ENCODE data around the gene RIOX2. TPM values are rescaled to one million over a fixed set of nuclear protein-coding genes. Genes with fewer than 3 reads are reported as not detected.
"Not testable (repeated sequence)": the region's sequence is repeated elsewhere in the genome, so short reads cannot be mapped to it uniquely, and the experiment has no call there.

Gene RIOX2
- polyA plus RNA-seq (2012; ENCODE audit: insufficient read depth, insufficient read length), result 38.5 TPM

GRCh38 chr3:97971679-97972567 lies at the start of gene RIOX2:
RIOX2 (minus strand) TSS chr3:97972431; CDS start chr3:97967593, 4,838 bp downstream.
- H3K4me3 ChIP-seq (ENCODE audit: low read length), result peak within 1 kb of the TSS; percentile 67
- peak; percentile 67 for DNase-seq (ENCODE audit: low read depth, low spot score)

- no peak for DNase-seq (ENCODE audit: low read depth, low spot score)
- no peak overlapping the region for H3K4me3 ChIP-seq (ENCODE audit: low read length)
Measured at GRCh38 chr3:98020412-98020811, 48.2 kb upstream of the RIOX2 start.

- no peak for DNase-seq (ENCODE audit: low read depth, low spot score)
- no peak overlapping the region for H3K4me3 ChIP-seq (ENCODE audit: low read length)
Measured at GRCh38 chr3:98018301-98018700, 46.1 kb upstream of the RIOX2 start.

- DNase-seq (ENCODE audit: low read depth, low spot score), result no peak
- H3K4me3 ChIP-seq (ENCODE audit: low read length), result no peak overlapping the region
Measured at GRCh38 chr3:98014268-98014585, 42.0 kb upstream of the RIOX2 start.

GRCh38 chr3:98013411-98014267 lies 41.4 kb upstream of the RIOX2 start:
- H3K4me3 ChIP-seq (ENCODE audit: low read length), result no peak overlapping the region
- DNase-seq (ENCODE audit: low read depth, low spot score), result no peak

GRCh38 chr3:98012979-98013378 lies 40.7 kb upstream of the RIOX2 start:
- H3K4me3 ChIP-seq (ENCODE audit: low read length), result no peak overlapping the region
- no peak for DNase-seq (ENCODE audit: low read depth, low spot score)

GRCh38 chr3:98010883-98011449 lies 38.7 kb upstream of the RIOX2 start:
- DNase-seq (ENCODE audit: low read depth, low spot score); H3K4me3 ChIP-seq (ENCODE audit: low read length): not testable (repeated sequence)

GRCh38 chr3:98010194-98010882 lies 38.1 kb upstream of the RIOX2 start:
- no peak for DNase-seq (ENCODE audit: low read depth, low spot score)

GRCh38 chr3:98008855-98009254 lies 36.6 kb upstream of the RIOX2 start:
- H3K4me3 ChIP-seq (ENCODE audit: low read length), result no peak overlapping the region

More at GRCh38 chr3:98010194-98010882, 38.1 kb upstream of the RIOX2 start:
- no peak overlapping the region for H3K4me3 ChIP-seq (ENCODE audit: low read length)

GRCh38 chr3:98005438-98005837 lies 33.2 kb upstream of the RIOX2 start:
- no peak overlapping the region for H3K4me3 ChIP-seq (ENCODE audit: low read length)
- DNase-seq (ENCODE audit: low read depth, low spot score), result no peak

More at GRCh38 chr3:98008855-98009254, 36.6 kb upstream of the RIOX2 start:
- no peak for DNase-seq (ENCODE audit: low read depth, low spot score)

GRCh38 chr3:98004721-98005120 lies 32.5 kb upstream of the RIOX2 start:
- no peak for DNase-seq (ENCODE audit: low read depth, low spot score)
- no peak overlapping the region for H3K4me3 ChIP-seq (ENCODE audit: low read length)

- peak; percentile 21 for DNase-seq (ENCODE audit: low read depth, low spot score)
Measured at GRCh38 chr3:98003306-98003969, 31.2 kb upstream of the RIOX2 start.

GRCh38 chr3:98002717-98003116 lies 30.5 kb upstream of the RIOX2 start:
- DNase-seq (ENCODE audit: low read depth, low spot score), result no peak
- H3K4me3 ChIP-seq (ENCODE audit: low read length), result no peak overlapping the region

More at GRCh38 chr3:98003306-98003969, 31.2 kb upstream of the RIOX2 start:
- no peak overlapping the region for H3K4me3 ChIP-seq (ENCODE audit: low read length)

- H3K4me3 ChIP-seq (ENCODE audit: low read length), result no peak overlapping the region
- DNase-seq (ENCODE audit: low read depth, low spot score), result no peak
Measured at GRCh38 chr3:97999994-98000393, 27.8 kb upstream of the RIOX2 start.

GRCh38 chr3:97999103-97999502 lies 26.9 kb upstream of the RIOX2 start:
- no peak overlapping the region for H3K4me3 ChIP-seq (ENCODE audit: low read length)
- no peak for DNase-seq (ENCODE audit: low read depth, low spot score)

- H3K4me3 ChIP-seq (ENCODE audit: low read length), result no peak overlapping the region
- no peak for DNase-seq (ENCODE audit: low read depth, low spot score)
Measured at GRCh38 chr3:97996988-97997387, 24.8 kb upstream of the RIOX2 start.

GRCh38 chr3:97994328-97994945 lies 22.2 kb upstream of the RIOX2 start:
- no peak overlapping the region for H3K4me3 ChIP-seq (ENCODE audit: low read length)
- DNase-seq (ENCODE audit: low read depth, low spot score), result no peak

- no peak overlapping the region for H3K4me3 ChIP-seq (ENCODE audit: low read length)
- DNase-seq (ENCODE audit: low read depth, low spot score), result no peak
Measured at GRCh38 chr3:97993526-97993925, 21.3 kb upstream of the RIOX2 start.

Measured in Jurkat, Clone E6-1 (cell line).